HCT116 (cell line): ENCODE results near the gene RANBP10.

Experiments
- CEBPB ChIP-seq: IDR thresholded peaks from 2 replicates; pipeline ENCODE4 v1.6.1; 2012; ENCODE audit warnings: low read depth
- EZH2 ChIP-seq: fragments of 200-600 bp; sonication (generic); IDR thresholded peaks from 2 replicates; pipeline ENCODE4 v1.6.1; 2017; ENCODE audit warnings: antibody characterized with exemption, mixed run types
- EZH2phosphoT487 ChIP-seq: fragments of 200-600 bp; IDR thresholded peaks from 2 replicates; pipeline ENCODE4 v1.6.1; 2018; ENCODE audit warnings: antibody characterized with exemption, borderline replicate concordance
- JUND ChIP-seq: IDR thresholded peaks from 2 replicates; pipeline ENCODE4 v1.6.1; 2012
- POLR2AphosphoS5 ChIP-seq: IDR thresholded peaks from 2 replicates; pipeline ENCODE4 v1.6.1; 2011; ENCODE audit warnings: mild to moderate bottlenecking, low read depth, low read length, moderate library complexity
- RAD21 ChIP-seq: IDR thresholded peaks from 2 replicates; pipeline ENCODE4 v1.6.1; 2012; ENCODE audit warnings: low read depth, mild to moderate bottlenecking
- SIN3A ChIP-seq: IDR thresholded peaks from 2 replicates; pipeline ENCODE4 v1.6.1; 2012; ENCODE audit warnings: low read depth
- SP1 ChIP-seq: IDR thresholded peaks from 2 replicates; pipeline ENCODE4 v1.6.1; 2012; ENCODE audit warnings: low read depth
- TCF7L2 ChIP-seq: IDR thresholded peaks from 2 replicates; pipeline ENCODE4 v1.7.0; 2011; ENCODE audit warnings: borderline replicate concordance, inconsistent platforms; ENCODE audit not compliant: insufficient read depth, insufficient read length; ENCODE audit errors: extremely low read depth
- TF ChIP-seq, protein P1 (sequence below), 3 experiments: fragments of 200-600 bp in 1 of 3; sonication (generic) in 1 of 3; IDR thresholded peaks in 2 of 3; conservative IDR thresholded peaks in 1 of 3; 2 replicates each; pipeline ENCODE4 v1.5.1; 2012 to 2017; ENCODE audit warnings: low read depth in 2 of 3, low read length in 2 of 3, antibody characterized with exemption in 1 of 3, borderline replicate concordance in 1 of 3, control low read depth in 1 of 3, mild to moderate bottlenecking in 1 of 3, mixed read lengths in 1 of 3, mixed run types in 1 of 3, moderate library complexity in 1 of 3; ENCODE audit not compliant: insufficient read depth in 1 of 3
- TF ChIP-seq, protein P2 (sequence below): IDR thresholded peaks from 2 replicates; pipeline ENCODE4 v1.6.1; 2011; ENCODE audit warnings: mild to moderate bottlenecking, low read length, moderate library complexity; ENCODE audit not compliant: insufficient replicate concordance; ENCODE audit errors: extremely low read depth
- TF ChIP-seq, protein P3 (sequence below): IDR thresholded peaks from 2 replicates; pipeline ENCODE4 v1.6.1; 2012
- TF ChIP-seq, protein P4 (sequence below): IDR thresholded peaks from 2 replicates; pipeline ENCODE4 v1.6.1; 2012

DNA sequence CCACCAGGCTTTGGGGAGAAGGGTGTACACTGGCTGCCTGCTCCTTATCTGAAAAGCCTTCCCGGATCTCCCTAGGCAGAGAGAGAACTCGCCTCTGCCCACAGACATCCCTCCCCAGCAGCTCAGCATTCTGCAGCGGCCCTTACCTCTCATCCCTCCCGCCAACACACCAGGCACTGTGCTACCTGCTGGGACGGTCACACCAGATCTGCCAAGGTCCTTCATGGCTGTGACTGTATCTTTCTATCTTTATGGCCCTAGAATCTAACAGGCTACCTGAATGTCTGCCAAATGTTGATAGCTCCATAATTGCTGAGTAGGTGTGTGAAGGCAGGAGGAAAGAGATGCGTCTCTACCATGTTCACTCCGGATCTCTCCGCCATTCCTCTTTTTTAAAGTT, 8.2 kb upstream of the RANBP10 start:
- TF ChIP-seq, protein P1, sequence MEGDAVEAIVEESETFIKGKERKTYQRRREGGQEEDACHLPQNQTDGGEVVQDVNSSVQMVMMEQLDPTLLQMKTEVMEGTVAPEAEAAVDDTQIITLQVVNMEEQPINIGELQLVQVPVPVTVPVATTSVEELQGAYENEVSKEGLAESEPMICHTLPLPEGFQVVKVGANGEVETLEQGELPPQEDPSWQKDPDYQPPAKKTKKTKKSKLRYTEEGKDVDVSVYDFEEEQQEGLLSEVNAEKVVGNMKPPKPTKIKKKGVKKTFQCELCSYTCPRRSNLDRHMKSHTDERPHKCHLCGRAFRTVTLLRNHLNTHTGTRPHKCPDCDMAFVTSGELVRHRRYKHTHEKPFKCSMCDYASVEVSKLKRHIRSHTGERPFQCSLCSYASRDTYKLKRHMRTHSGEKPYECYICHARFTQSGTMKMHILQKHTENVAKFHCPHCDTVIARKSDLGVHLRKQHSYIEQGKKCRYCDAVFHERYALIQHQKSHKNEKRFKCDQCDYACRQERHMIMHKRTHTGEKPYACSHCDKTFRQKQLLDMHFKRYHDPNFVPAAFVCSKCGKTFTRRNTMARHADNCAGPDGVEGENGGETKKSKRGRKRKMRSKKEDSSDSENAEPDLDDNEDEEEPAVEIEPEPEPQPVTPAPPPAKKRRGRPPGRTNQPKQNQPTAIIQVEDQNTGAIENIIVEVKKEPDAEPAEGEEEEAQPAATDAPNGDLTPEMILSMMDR (IDR thresholded peaks at IDR 0.05 in 2 of 3, conservative IDR thresholded peaks at IDR 0.05 in 1 of 3; ENCODE audit: borderline replicate concordance in 1 of 3, insufficient read depth in 1 of 3, low read depth in 2 of 3, low read length in 2 of 3), result no peak
- TF ChIP-seq SIN3A (no peak), EZH2phosphoT487 (no peak), EZH2 (no peak), TCF7L2 (no peak), JUND (no peak), POLR2AphosphoS5 (no peak), RAD21 (no peak), CEBPB (no peak), SP1 (no peak)
- TF ChIP-seq, protein P2, sequence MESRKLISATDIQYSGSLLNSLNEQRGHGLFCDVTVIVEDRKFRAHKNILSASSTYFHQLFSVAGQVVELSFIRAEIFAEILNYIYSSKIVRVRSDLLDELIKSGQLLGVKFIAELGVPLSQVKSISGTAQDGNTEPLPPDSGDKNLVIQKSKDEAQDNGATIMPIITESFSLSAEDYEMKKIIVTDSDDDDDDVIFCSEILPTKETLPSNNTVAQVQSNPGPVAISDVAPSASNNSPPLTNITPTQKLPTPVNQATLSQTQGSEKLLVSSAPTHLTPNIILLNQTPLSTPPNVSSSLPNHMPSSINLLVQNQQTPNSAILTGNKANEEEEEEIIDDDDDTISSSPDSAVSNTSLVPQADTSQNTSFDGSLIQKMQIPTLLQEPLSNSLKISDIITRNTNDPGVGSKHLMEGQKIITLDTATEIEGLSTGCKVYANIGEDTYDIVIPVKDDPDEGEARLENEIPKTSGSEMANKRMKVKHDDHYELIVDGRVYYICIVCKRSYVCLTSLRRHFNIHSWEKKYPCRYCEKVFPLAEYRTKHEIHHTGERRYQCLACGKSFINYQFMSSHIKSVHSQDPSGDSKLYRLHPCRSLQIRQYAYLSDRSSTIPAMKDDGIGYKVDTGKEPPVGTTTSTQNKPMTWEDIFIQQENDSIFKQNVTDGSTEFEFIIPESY, result no peak
- TF ChIP-seq, protein P3, sequence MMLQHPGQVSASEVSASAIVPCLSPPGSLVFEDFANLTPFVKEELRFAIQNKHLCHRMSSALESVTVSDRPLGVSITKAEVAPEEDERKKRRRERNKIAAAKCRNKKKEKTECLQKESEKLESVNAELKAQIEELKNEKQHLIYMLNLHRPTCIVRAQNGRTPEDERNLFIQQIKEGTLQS, result no peak
- TF ChIP-seq, protein P4, sequence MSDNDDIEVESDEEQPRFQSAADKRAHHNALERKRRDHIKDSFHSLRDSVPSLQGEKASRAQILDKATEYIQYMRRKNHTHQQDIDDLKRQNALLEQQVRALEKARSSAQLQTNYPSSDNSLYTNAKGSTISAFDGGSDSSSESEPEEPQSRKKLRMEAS, result no peak
